ENCODE results near the gene RGCC.
A peak's percentile ranks its signal among the peaks of the same experiment; 100 is the strongest.
"Not testable (repeated sequence)": the region's sequence is repeated elsewhere in the genome, so short reads cannot be mapped to it uniquely, and the experiment has no call there.

RGCC gene

DNA sequence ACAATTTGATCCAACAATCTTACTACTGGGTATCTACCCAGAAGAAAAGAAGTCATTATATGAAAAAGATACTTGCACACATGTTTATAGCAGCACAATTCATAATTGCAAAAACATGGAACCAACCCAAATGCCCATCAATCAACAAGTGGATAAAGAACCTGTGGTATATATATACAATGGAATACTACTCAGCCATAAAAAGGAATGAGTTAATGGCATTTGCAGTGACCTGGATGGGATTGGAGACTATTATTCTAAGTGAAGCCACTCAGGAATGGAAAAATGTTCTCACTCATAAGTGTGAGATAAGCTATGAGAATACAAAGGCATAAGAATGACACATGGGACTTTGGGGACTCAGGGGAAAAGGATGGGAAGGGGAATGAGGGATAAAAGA, 47.3 kb downstream of the RGCC start:
- not testable (repeated sequence) for H3K4me1 ChIP-seq (ENCODE audit: control insufficient read depth, insufficient read depth, low read length); H3K27me3 ChIP-seq (replicated peaks; ENCODE audit: control insufficient read depth, insufficient read depth, low read length); H3K4me3 ChIP-seq (ENCODE audit: low read length); DNase-seq (ENCODE audit: low read depth); H3K9me3 ChIP-seq (ENCODE audit: control insufficient read depth, low read length); H3K36me3 ChIP-seq (ENCODE audit: control insufficient read depth, insufficient read depth, low read length, severe bottlenecking); H3K9ac ChIP-seq (ENCODE audit: low read length)

DNA sequence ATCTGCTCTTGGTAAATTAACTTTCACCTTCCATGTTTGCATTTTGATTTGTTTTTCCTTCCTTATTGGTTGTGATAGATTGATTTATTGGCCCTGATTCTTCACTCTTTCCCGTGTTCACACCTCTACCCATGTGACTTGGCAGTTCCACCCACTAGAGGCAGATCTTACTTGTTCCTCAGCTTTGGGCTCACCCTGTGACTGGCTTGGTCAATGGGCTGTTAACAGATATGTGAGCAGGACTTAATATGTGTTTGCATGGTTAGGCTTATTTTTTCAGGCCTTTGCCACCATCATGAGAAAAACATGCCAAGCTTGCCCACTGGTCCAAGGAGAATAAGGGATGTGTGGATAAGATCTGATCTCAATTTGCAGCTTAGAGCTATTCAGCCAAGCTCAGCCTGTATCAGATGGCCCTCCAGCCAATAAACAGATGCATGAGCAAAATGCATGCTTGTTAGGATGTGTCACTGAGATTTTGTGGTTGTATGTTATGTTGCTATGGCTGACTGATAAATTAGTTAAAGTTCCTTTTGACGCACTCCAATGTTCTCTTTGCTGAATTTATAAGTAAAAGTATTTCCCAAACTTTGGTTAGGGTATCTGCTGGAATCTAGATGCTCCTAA, 48.0 kb downstream of the RGCC start:
- Histone ChIP-seq H3K36me3 (ENCODE audit: control insufficient read depth, insufficient read depth, low read length, severe bottlenecking) (no peaks in the 10 kb centered on the region), H3K4me1 (ENCODE audit: control insufficient read depth, insufficient read depth, low read length) (no peaks in the 10 kb centered on the region), H3K9me3 (ENCODE audit: control insufficient read depth, low read length) (no peaks in the 10 kb centered on the region), H3K9ac (ENCODE audit: low read length) (no peak overlapping the region), H3K27me3 (replicated peaks; ENCODE audit: control insufficient read depth, insufficient read depth, low read length) (no peaks in the 10 kb centered on the region), H3K4me3 (ENCODE audit: low read length) (no peak overlapping the region)
- DNase-seq (ENCODE audit: low read depth) = peak; percentile 89

DNA sequence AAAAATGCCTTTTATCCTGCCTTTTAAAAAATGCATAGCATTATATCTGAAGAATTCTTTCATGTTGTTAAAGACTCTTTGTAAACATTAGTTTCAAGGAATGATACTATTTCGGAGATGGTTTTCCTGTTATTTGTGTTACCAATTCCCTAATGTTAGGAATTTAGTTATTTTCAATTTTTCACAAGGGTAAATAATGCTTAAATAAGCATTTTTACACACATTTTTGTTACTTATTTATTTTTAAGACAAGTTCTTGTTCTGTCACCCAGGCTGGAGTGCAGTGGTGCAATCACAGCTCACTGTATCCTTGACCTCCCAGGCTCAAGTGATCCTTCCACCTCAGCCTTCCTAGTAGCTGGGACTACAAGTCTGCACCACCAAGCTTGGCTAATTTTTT, 49.0 kb downstream of the RGCC start:
- Histone ChIP-seq H3K4me3 (ENCODE audit: low read length) (no peak overlapping the region), H3K36me3 (ENCODE audit: control insufficient read depth, insufficient read depth, low read length, severe bottlenecking) (no peaks in the 10 kb centered on the region), H3K27me3 (replicated peaks; ENCODE audit: control insufficient read depth, insufficient read depth, low read length) (no peaks in the 10 kb centered on the region), H3K4me1 (ENCODE audit: control insufficient read depth, insufficient read depth, low read length) (no peaks in the 10 kb centered on the region), H3K9me3 (ENCODE audit: control insufficient read depth, low read length) (peaks cover 4% of the 10 kb centered on the region), H3K9ac (ENCODE audit: low read length) (no peak overlapping the region)
- DNase-seq (ENCODE audit: low read depth) = no peak

DNA sequence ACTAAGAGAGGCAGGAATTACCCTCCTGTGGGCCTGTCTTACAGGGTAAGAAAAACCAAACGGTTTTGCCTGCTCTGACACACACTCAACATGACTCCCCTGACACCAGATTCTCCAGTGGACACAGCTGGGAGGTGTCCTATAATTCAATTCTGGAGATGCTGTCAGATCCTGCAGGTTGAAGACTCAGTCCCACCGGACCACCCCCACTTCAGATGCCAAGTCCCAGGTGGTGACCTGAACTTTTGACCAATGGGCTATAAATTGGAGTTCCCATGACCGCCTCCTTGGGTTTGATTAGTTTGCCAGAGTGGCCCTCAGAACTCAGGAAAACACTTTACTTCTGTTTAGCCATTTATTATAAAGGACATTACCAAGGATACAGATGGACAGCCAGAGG, 52.6 kb downstream of the RGCC start:
- H3K9ac ChIP-seq (ENCODE audit: low read length) = no peak overlapping the region
- no peaks in the 10 kb centered on the region for H3K36me3 ChIP-seq (ENCODE audit: control insufficient read depth, insufficient read depth, low read length, severe bottlenecking)
- no peak for DNase-seq (ENCODE audit: low read depth)
- no peaks in the 10 kb centered on the region for H3K27me3 ChIP-seq (replicated peaks; ENCODE audit: control insufficient read depth, insufficient read depth, low read length)
- no peak overlapping the region for H3K4me3 ChIP-seq (ENCODE audit: low read length)
- H3K9me3 ChIP-seq (ENCODE audit: control insufficient read depth, low read length) = peaks cover 4% of the 10 kb centered on the region
- H3K4me1 ChIP-seq (ENCODE audit: control insufficient read depth, insufficient read depth, low read length) = no peaks in the 10 kb centered on the region

DNA sequence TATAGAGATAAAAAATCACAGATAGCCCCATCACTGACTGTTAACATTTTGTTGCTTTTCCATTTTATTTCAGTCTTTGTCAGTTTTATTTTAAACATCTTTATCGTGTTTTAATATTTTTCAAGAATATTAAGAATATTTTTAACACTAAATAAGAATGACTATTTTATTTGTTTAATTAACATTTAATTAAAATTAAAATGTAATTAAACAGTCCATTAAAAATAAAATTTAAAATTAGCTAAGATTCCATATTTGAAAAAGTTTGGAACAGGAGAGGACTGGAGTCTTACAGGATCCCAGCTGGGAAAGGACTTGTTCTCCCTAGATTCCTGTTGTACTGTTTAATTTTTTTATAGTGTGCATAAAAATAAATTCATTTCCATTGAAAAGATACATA, 54.5 kb downstream of the RGCC start:
- DNase-seq (ENCODE audit: low read depth) = no peak
- Histone ChIP-seq H3K36me3 (ENCODE audit: control insufficient read depth, insufficient read depth, low read length, severe bottlenecking) (no peaks in the 10 kb centered on the region), H3K4me1 (ENCODE audit: control insufficient read depth, insufficient read depth, low read length) (no peaks in the 10 kb centered on the region), H3K9me3 (ENCODE audit: control insufficient read depth, low read length) (peaks cover 4% of the 10 kb centered on the region), H3K27me3 (replicated peaks; ENCODE audit: control insufficient read depth, insufficient read depth, low read length) (no peaks in the 10 kb centered on the region), H3K4me3 (ENCODE audit: low read length) (no peak overlapping the region), H3K9ac (ENCODE audit: low read length) (no peak overlapping the region)

GRCh38 chr13:41512441-41512840, 55.1 kb downstream of the RGCC start:
- H3K9ac ChIP-seq (ENCODE audit: low read length) = no peak overlapping the region
- no peaks in the 10 kb centered on the region for H3K4me1 ChIP-seq (ENCODE audit: control insufficient read depth, insufficient read depth, low read length)
- H3K27me3 ChIP-seq (replicated peaks; ENCODE audit: control insufficient read depth, insufficient read depth, low read length) = no peaks in the 10 kb centered on the region
- DNase-seq (ENCODE audit: low read depth) = no peak
- H3K4me3 ChIP-seq (ENCODE audit: low read length) = no peak overlapping the region
- H3K36me3 ChIP-seq (ENCODE audit: control insufficient read depth, insufficient read depth, low read length, severe bottlenecking) = no peaks in the 10 kb centered on the region
- peaks cover 4% of the 10 kb centered on the region for H3K9me3 ChIP-seq (ENCODE audit: control insufficient read depth, low read length)

- H3K9me3 ChIP-seq (ENCODE audit: control insufficient read depth, low read length) = peaks cover 4% of the 10 kb centered on the region
- DNase-seq (ENCODE audit: low read depth) = no peak
- no peaks in the 10 kb centered on the region for H3K4me1 ChIP-seq (ENCODE audit: control insufficient read depth, insufficient read depth, low read length)
- no peaks in the 10 kb centered on the region for H3K27me3 ChIP-seq (replicated peaks; ENCODE audit: control insufficient read depth, insufficient read depth, low read length)
- no peak overlapping the region for H3K4me3 ChIP-seq (ENCODE audit: low read length)
- H3K36me3 ChIP-seq (ENCODE audit: control insufficient read depth, insufficient read depth, low read length, severe bottlenecking) = no peaks in the 10 kb centered on the region
- H3K9ac ChIP-seq (ENCODE audit: low read length) = no peak overlapping the region
Measured at GRCh38 chr13:41513600-41513999, 56.2 kb downstream of the RGCC start.

DNA sequence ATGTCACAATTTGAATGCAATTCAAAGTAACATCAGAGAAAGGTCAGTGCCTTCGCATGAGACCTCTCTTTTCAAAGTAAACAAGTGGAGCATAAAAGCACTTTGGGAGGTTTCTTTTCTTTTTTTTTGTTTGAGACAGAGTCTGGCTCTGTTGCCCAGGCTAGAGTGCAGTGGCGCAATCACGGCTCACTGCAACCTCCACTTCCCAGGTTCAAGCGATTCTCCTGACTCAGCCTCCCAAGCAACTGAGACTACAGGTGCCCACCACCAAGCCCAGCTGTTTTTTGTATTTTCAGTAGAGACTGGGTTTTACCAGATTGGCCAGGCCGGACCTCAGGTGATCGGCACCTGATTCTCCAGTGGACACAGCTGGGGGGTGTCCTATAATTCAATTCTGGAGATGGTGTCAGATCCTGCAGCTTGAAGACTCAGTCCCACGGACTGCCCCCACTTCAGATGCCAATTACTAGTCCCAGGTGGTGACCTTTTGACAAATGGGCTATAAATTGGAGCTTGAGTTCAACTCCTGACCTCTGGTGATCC, 57.6 kb downstream of the RGCC start:
- Histone ChIP-seq H3K9me3 (ENCODE audit: control insufficient read depth, low read length) (peaks cover 4% of the 10 kb centered on the region), H3K9ac (ENCODE audit: low read length) (no peak overlapping the region), H3K4me3 (ENCODE audit: low read length) (no peak overlapping the region), H3K4me1 (ENCODE audit: control insufficient read depth, insufficient read depth, low read length) (no peaks in the 10 kb centered on the region), H3K36me3 (ENCODE audit: control insufficient read depth, insufficient read depth, low read length, severe bottlenecking) (no peaks in the 10 kb centered on the region), H3K27me3 (replicated peaks; ENCODE audit: control insufficient read depth, insufficient read depth, low read length) (no peaks in the 10 kb centered on the region)
- DNase-seq (ENCODE audit: low read depth) = no peak

DNA sequence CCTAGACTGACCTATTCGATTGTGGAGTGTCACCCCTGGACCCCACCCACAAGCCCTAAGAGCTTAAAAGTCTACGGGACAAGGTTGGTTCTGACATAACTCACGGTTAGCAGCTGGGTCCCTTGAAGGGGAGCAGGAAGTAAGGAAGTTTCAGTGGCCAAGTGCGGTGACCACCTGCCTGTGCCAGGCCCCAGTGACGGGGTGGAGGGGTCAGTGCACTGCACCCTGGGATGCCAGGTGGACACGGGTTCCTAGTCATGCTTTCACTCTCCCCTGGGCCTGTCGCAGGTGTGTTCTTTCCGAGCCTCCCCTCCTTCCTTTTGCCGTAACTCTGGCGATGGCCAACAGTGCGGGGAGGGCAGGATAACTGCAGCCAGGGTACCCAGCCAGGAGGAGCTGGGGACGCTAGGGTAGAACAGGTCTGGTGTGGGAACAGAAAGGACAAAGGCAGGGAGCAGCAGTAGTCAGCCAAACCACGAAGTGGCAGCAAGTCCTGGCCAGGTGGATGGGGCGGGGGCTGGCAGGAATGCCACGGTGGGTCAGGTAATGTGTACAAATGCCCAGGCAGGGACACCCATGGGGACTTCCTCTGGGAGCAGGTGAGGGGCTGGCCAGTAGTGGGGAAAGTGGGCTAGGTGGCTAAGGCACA, 58.3 kb downstream of the RGCC start:
- peaks cover 1% of the 10 kb centered on the region for H3K9me3 ChIP-seq (ENCODE audit: control insufficient read depth, low read length)
- H3K4me3 ChIP-seq (ENCODE audit: low read length) = no peak overlapping the region
- peaks cover 5% of the 10 kb centered on the region for H3K27me3 ChIP-seq (replicated peaks; ENCODE audit: control insufficient read depth, insufficient read depth, low read length)
- no peak for DNase-seq (ENCODE audit: low read depth)
- no peaks in the 10 kb centered on the region for H3K36me3 ChIP-seq (ENCODE audit: control insufficient read depth, insufficient read depth, low read length, severe bottlenecking)
- no peak overlapping the region for H3K9ac ChIP-seq (ENCODE audit: low read length)
- no peaks in the 10 kb centered on the region for H3K4me1 ChIP-seq (ENCODE audit: control insufficient read depth, insufficient read depth, low read length)

DNA sequence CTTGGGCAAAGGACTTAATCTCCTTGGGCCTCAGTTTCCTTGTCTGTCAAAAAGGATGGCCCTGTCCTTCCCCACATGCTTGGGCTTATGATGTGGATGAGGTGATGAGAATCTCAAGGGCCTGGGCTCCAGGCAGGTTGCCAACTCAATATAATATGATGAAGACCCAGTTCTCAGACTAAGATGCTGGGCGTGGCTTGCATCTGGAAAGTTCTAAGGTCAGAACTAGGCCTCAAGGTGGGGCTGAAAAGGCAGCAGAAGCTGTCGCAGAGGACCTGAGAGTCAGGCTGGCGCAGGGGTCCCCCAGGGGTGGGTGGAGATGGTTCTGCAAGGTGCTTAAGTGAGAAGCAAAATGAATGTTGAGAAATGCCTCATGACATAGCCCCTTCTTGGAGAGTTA, 58.8 kb downstream of the RGCC start:
- Histone ChIP-seq H3K9ac (ENCODE audit: low read length) (no peak overlapping the region), H3K9me3 (ENCODE audit: control insufficient read depth, low read length) (no peaks in the 10 kb centered on the region), H3K4me1 (ENCODE audit: control insufficient read depth, insufficient read depth, low read length) (no peaks in the 10 kb centered on the region), H3K27me3 (replicated peaks; ENCODE audit: control insufficient read depth, insufficient read depth, low read length) (peaks cover 5% of the 10 kb centered on the region), H3K36me3 (ENCODE audit: control insufficient read depth, insufficient read depth, low read length, severe bottlenecking) (no peaks in the 10 kb centered on the region), H3K4me3 (ENCODE audit: low read length) (no peak overlapping the region)
- DNase-seq (ENCODE audit: low read depth) = no peak

- H3K4me3 ChIP-seq (ENCODE audit: low read length) = no peak overlapping the region
- no peaks in the 10 kb centered on the region for H3K9me3 ChIP-seq (ENCODE audit: control insufficient read depth, low read length)
- DNase-seq (ENCODE audit: low read depth) = no peak
- no peaks in the 10 kb centered on the region for H3K36me3 ChIP-seq (ENCODE audit: control insufficient read depth, insufficient read depth, low read length, severe bottlenecking)
- H3K27me3 ChIP-seq (replicated peaks; ENCODE audit: control insufficient read depth, insufficient read depth, low read length) = peaks cover 5% of the 10 kb centered on the region
- no peaks in the 10 kb centered on the region for H3K4me1 ChIP-seq (ENCODE audit: control insufficient read depth, insufficient read depth, low read length)
- H3K9ac ChIP-seq (ENCODE audit: low read length) = no peak overlapping the region
Measured at GRCh38 chr13:41516760-41517159, 59.4 kb downstream of the RGCC start.
